PC-3 (cell line): ENCODE measurements around the gene TEX55.

Experiments used
- CTCF ChIP-seq: fragments of 300-600 bp; sonication (generic); conservative IDR thresholded peaks from 2 replicates; pipeline ENCODE4 v1.5.1; 2017; ENCODE audit warnings: antibody characterized with exemption, low read depth, mild to moderate bottlenecking, low read length
- EZH2 ChIP-seq: fragments of 300-600 bp; sonication (generic); IDR thresholded peaks from one replicate; pipeline ENCODE4 v1.6.1; 2017; ENCODE audit warnings: antibody characterized with exemption, mild to moderate bottlenecking, low read length; ENCODE audit not compliant: unreplicated experiment

GRCh38 chr3:119184111-119184510, 38.1 kb downstream of the TEX55 start:
- TF ChIP-seq EZH2 = no peak
- TF ChIP-seq CTCF = no peak
